ENCODE results near the gene SLC24A3.

The SLC24A3 gene

GRCh38 chr20:19519466-19519865, 307.0 kb downstream of the SLC24A3 start:
- no peaks in the 10 kb centered on the region for H3K9me3 ChIP-seq (ENCODE audit: control insufficient read depth, low read length)
- no peaks in the 10 kb centered on the region for H3K27me3 ChIP-seq (ENCODE audit: control insufficient read depth, insufficient read depth, low read length)
- H3K4me3 ChIP-seq (ENCODE audit: low read length) = no peak overlapping the region
- H3K9ac ChIP-seq (ENCODE audit: low read length) = no peak overlapping the region
- H3K4me1 ChIP-seq (ENCODE audit: control insufficient read depth, insufficient read depth, low read length) = no peaks in the 10 kb centered on the region
- H3K36me3 ChIP-seq (ENCODE audit: control insufficient read depth, insufficient read depth, low read length) = no peaks in the 10 kb centered on the region

DNA sequence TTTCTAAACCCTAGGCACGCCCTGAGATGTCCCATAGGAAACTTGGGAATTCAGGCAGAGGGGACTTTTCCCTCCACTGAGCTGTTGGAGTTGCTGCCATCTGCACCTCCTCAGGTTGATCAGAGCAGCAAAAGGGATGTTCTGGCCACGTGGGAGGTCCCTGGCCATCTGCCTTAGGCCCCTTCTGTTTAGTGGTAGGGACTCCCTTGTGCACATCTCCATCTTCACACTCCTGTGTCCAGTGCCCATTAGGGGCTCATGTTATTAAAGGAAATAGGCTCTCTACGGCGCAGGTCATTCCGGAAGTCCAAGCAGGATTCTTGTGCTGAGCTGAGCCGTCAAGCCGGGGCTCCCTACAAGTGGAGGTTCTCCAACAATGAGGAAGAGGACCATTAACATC, 307.8 kb downstream of the SLC24A3 start:
- no peaks in the 10 kb centered on the region for H3K9me3 ChIP-seq (ENCODE audit: control insufficient read depth, low read length)
- H3K4me1 ChIP-seq (ENCODE audit: control insufficient read depth, insufficient read depth, low read length) = no peaks in the 10 kb centered on the region
- H3K27me3 ChIP-seq (ENCODE audit: control insufficient read depth, insufficient read depth, low read length) = no peaks in the 10 kb centered on the region
- H3K36me3 ChIP-seq (ENCODE audit: control insufficient read depth, insufficient read depth, low read length) = no peaks in the 10 kb centered on the region
- no peak overlapping the region for H3K4me3 ChIP-seq (ENCODE audit: low read length)
- H3K9ac ChIP-seq (ENCODE audit: low read length) = no peak overlapping the region

GRCh38 chr20:19522071-19522801, 309.8 kb downstream of the SLC24A3 start:
- H3K36me3 ChIP-seq (ENCODE audit: control insufficient read depth, insufficient read depth, low read length) = no peaks in the 10 kb centered on the region
- H3K9me3 ChIP-seq (ENCODE audit: control insufficient read depth, low read length) = no peaks in the 10 kb centered on the region
- no peaks in the 10 kb centered on the region for H3K4me1 ChIP-seq (ENCODE audit: control insufficient read depth, insufficient read depth, low read length)
- no peak overlapping the region for H3K9ac ChIP-seq (ENCODE audit: low read length)
- no peak overlapping the region for H3K4me3 ChIP-seq (ENCODE audit: low read length)
- H3K27me3 ChIP-seq (ENCODE audit: control insufficient read depth, insufficient read depth, low read length) = no peaks in the 10 kb centered on the region

DNA sequence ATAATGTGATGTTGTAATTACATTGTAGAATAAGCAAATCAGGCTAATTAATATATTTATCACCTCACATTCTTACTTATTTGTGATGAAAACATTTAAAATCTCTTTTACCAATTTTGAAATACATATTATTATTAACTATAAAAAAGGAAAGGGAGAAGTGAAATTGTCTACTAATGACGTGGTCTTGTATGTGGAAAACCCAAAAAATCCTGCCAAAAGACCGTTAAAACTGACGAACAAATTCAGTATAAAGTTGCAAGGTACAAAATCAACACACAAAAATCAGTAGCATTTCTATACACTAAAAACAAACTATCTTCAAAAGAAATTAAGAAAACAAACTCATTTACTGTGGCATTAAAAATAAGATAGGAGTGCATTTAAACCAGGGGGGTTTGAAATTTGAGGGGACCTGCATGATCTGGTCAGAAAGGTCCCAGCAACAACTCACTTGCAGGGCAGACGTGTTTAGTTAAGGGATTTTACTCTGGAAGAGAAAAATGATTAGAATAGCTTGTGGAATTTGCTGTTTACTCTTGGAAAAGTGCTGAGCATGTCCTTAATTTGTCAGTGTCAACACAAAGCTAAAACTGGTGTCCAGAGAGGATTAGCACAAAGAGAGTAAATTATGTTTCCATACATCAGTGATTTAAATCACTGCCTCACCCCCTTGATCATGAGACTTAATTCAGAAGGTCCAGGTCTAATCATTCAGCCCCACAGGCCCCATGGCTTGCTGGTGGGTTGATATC, 310.6 kb downstream of the SLC24A3 start:
- H3K4me1 ChIP-seq (ENCODE audit: control insufficient read depth, insufficient read depth, low read length) = no peaks in the 10 kb centered on the region
- H3K9ac ChIP-seq (ENCODE audit: low read length) = no peak overlapping the region
- H3K4me3 ChIP-seq (ENCODE audit: low read length) = no peak overlapping the region
- H3K9me3 ChIP-seq (ENCODE audit: control insufficient read depth, low read length) = no peaks in the 10 kb centered on the region
- H3K27me3 ChIP-seq (ENCODE audit: control insufficient read depth, insufficient read depth, low read length) = no peaks in the 10 kb centered on the region
- H3K36me3 ChIP-seq (ENCODE audit: control insufficient read depth, insufficient read depth, low read length) = no peaks in the 10 kb centered on the region

- Histone ChIP-seq H3K27me3 (ENCODE audit: control insufficient read depth, insufficient read depth, low read length) (no peaks in the 10 kb centered on the region), H3K4me1 (ENCODE audit: control insufficient read depth, insufficient read depth, low read length) (no peaks in the 10 kb centered on the region), H3K4me3 (ENCODE audit: low read length) (no peak overlapping the region), H3K9ac (ENCODE audit: low read length) (no peak overlapping the region), H3K36me3 (ENCODE audit: control insufficient read depth, insufficient read depth, low read length) (no peaks in the 10 kb centered on the region), H3K9me3 (ENCODE audit: control insufficient read depth, low read length) (no peaks in the 10 kb centered on the region)
These were observed 312.2 kb downstream of the SLC24A3 start for GRCh38 chr20:19524691-19525090.

DNA sequence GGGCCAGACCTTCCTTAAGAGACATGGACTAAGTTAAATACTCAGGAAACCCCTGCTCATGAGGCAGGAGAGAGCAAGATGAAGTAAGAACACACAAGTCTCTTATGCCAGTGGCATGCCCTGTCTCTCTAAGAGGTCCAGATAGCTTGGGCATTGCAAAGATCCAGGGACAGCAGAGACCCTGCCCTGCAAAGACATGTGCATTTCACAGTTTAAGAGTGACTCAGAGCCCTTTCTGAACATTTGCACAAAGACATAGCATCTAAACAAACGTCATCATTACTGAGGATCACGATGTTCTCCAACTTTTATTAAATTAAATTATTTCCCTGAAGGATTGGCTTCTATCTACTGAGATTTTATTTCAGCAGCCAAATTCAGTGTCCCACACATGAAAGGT, 315.1 kb downstream of the SLC24A3 start:
- no peaks in the 10 kb centered on the region for H3K4me1 ChIP-seq (ENCODE audit: control insufficient read depth, insufficient read depth, low read length)
- no peak overlapping the region for H3K9ac ChIP-seq (ENCODE audit: low read length)
- no peak overlapping the region for H3K4me3 ChIP-seq (ENCODE audit: low read length)
- H3K9me3 ChIP-seq (ENCODE audit: control insufficient read depth, low read length) = no peaks in the 10 kb centered on the region
- no peaks in the 10 kb centered on the region for H3K27me3 ChIP-seq (ENCODE audit: control insufficient read depth, insufficient read depth, low read length)
- no peaks in the 10 kb centered on the region for H3K36me3 ChIP-seq (ENCODE audit: control insufficient read depth, insufficient read depth, low read length)

DNA sequence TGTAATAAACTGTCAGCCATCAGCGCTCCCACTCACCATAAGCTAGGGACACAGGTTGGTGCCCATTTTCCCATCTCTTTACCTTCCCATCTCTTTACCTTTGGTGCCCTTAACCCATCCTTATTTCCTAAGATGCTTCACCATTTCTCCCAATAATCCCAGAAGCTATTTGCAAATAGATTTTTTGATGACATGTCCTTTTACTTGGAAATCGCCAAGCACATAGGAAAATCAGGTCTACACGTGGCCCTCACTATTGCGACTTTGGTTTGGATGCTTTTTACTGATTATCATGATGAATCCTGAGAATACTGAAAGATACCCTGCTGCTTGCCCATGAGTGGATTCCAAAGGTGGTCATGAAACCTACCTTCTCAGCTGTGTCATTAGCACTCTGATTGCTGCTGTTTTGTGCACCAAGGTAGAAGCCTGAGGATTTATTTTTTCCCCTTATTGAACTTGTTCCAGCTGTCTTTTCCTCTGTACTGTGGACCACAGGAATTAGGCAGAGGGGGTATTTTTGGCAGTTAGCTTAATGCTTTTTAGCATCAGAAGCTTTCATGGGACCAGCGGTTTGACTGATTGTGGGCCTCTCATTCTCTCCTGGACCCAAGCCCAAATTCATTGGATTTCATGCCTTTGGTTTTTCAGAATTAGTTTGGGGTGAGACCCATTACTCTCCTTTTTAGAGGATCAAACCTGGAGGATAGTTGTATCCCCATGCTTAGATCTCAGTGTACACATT, 316.0 kb downstream of the SLC24A3 start:
- Histone ChIP-seq H3K27me3 (ENCODE audit: control insufficient read depth, insufficient read depth, low read length) (no peaks in the 10 kb centered on the region), H3K36me3 (ENCODE audit: control insufficient read depth, insufficient read depth, low read length) (no peaks in the 10 kb centered on the region), H3K9me3 (ENCODE audit: control insufficient read depth, low read length) (no peaks in the 10 kb centered on the region), H3K9ac (ENCODE audit: low read length) (no peak overlapping the region), H3K4me1 (ENCODE audit: control insufficient read depth, insufficient read depth, low read length) (no peaks in the 10 kb centered on the region), H3K4me3 (ENCODE audit: low read length) (no peak overlapping the region)

DNA sequence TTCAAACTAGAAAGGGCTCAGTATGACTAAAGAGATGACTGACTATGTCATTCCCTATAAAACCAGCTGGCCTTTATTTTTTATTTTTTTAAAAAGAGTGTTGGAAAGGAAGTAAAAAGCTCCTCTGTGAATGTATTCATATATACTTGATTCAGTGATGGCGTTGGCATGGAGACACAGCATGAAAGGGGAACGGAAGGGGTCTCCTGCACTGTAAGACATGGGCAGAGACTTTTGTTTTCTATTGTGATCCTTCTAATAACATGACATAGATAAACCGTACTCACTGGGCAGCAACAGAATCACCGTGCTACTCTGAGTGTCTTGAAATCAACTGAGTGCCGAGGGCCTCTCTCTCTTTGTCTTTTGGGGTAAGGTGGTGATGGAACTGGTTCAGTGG, 317.6 kb downstream of the SLC24A3 start:
- Histone ChIP-seq H3K36me3 (ENCODE audit: control insufficient read depth, insufficient read depth, low read length) (no peaks in the 10 kb centered on the region), H3K4me3 (ENCODE audit: low read length) (no peak overlapping the region), H3K9ac (ENCODE audit: low read length) (no peak overlapping the region), H3K9me3 (ENCODE audit: control insufficient read depth, low read length) (no peaks in the 10 kb centered on the region), H3K4me1 (ENCODE audit: control insufficient read depth, insufficient read depth, low read length) (no peaks in the 10 kb centered on the region), H3K27me3 (ENCODE audit: control insufficient read depth, insufficient read depth, low read length) (no peaks in the 10 kb centered on the region)

GRCh38 chr20:19531446-19531845, 319.0 kb downstream of the SLC24A3 start:
- Histone ChIP-seq H3K27me3 (ENCODE audit: control insufficient read depth, insufficient read depth, low read length) (no peaks in the 10 kb centered on the region), H3K36me3 (ENCODE audit: control insufficient read depth, insufficient read depth, low read length) (no peaks in the 10 kb centered on the region), H3K9me3 (ENCODE audit: control insufficient read depth, low read length) (no peaks in the 10 kb centered on the region), H3K4me1 (ENCODE audit: control insufficient read depth, insufficient read depth, low read length) (no peaks in the 10 kb centered on the region), H3K4me3 (ENCODE audit: low read length) (no peak overlapping the region), H3K9ac (ENCODE audit: low read length) (no peak overlapping the region)

GRCh38 chr20:19538556-19538955, 326.1 kb downstream of the SLC24A3 start:
- H3K4me1 ChIP-seq (ENCODE audit: control insufficient read depth, insufficient read depth, low read length) = no peaks in the 10 kb centered on the region
- H3K9me3 ChIP-seq (ENCODE audit: control insufficient read depth, low read length) = no peaks in the 10 kb centered on the region
- H3K36me3 ChIP-seq (ENCODE audit: control insufficient read depth, insufficient read depth, low read length) = no peaks in the 10 kb centered on the region
- no peak overlapping the region for H3K4me3 ChIP-seq (ENCODE audit: low read length)
- H3K9ac ChIP-seq (ENCODE audit: low read length) = no peak overlapping the region
- H3K27me3 ChIP-seq (ENCODE audit: control insufficient read depth, insufficient read depth, low read length) = no peaks in the 10 kb centered on the region

GRCh38 chr20:19539191-19539590, 326.7 kb downstream of the SLC24A3 start:
- Histone ChIP-seq H3K27me3 (ENCODE audit: control insufficient read depth, insufficient read depth, low read length) (no peaks in the 10 kb centered on the region), H3K9ac (ENCODE audit: low read length) (no peak overlapping the region), H3K4me1 (ENCODE audit: control insufficient read depth, insufficient read depth, low read length) (no peaks in the 10 kb centered on the region)

DNA sequence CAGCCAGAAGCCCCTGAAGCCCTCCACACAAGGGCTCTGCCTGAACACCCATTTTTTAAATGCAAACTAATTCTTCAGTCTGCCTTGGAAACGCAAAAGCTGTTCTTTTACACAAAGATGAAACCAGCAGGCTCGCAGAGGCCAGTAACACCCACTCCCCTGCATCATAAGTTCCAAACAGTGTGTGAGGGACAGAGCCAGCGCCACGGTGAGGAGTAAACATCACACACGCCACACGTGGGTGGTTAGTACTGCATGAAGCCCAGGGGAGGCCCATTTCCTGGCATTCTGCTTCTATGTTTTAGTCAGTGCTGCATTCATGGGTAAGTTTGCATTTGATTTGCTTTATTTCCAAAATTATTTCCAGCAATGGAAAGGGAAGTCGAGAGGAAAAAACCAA, 327.9 kb downstream of the SLC24A3 start:
- Histone ChIP-seq H3K36me3 (ENCODE audit: control insufficient read depth, insufficient read depth, low read length) (no peaks in the 10 kb centered on the region), H3K27me3 (ENCODE audit: control insufficient read depth, insufficient read depth, low read length) (no peaks in the 10 kb centered on the region), H3K4me3 (ENCODE audit: low read length) (no peak overlapping the region), H3K9me3 (ENCODE audit: control insufficient read depth, low read length) (no peaks in the 10 kb centered on the region), H3K4me1 (ENCODE audit: control insufficient read depth, insufficient read depth, low read length) (no peaks in the 10 kb centered on the region), H3K9ac (ENCODE audit: low read length) (no peak overlapping the region)

More at GRCh38 chr20:19539191-19539590, 326.7 kb downstream of the SLC24A3 start:
- H3K4me3 ChIP-seq (ENCODE audit: low read length) = no peak overlapping the region
- no peaks in the 10 kb centered on the region for H3K36me3 ChIP-seq (ENCODE audit: control insufficient read depth, insufficient read depth, low read length)
- no peaks in the 10 kb centered on the region for H3K9me3 ChIP-seq (ENCODE audit: control insufficient read depth, low read length)
